Measurements from ENCODE around the gene SEMA4D.

DNA sequence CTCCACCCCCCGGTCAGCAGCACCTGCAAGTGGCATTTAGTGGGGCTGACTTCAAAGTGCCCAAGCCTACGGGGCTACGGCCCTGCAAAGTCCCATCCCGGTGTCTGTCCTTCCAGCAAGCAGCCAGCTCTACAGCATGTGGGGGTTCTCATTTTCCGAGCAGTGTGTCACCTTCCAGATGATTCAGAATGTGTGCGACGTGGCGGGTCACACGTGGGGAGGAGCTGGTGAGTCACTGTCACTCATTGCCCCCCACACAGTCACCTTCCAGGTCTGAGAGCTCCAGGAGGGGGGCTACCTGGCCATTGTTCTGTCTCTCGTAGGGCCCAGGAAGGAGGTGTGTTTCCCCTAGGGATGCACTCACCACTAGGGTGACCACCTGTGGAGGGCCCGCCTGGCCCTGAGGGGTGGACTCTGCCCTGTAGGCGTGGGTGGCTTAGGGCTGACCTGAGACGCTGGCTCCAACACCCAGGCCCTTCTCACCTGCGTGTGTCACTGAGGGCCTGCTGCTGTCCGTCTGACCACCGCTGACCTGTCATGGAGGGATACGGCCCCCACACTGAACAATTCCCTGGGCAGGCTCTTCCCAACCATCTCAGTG is 70.2 kb downstream of the SEMA4D start:
- TF ChIP-seq CTCF (IDR thresholded peaks at IDR 0.05) (no peak), POLR2A (IDR thresholded peaks at IDR 0.05) (no peak)
